WERI-Rb-1 (cell line): ENCODE measurements around the gene MSH6.

Experiments
- DNase-seq: peaks from one replicate; pipeline ENCODE4 v3.0.0-alpha.2; 2020
- H3K27ac ChIP-seq: fragments of 250-450 bp; sonication (Bioruptor Pico); 2 replicates; pipeline ENCODE4 v1.5.1; 2020; ENCODE audit warnings: mild to moderate bottlenecking, moderate library complexity
- H3K27me3 ChIP-seq: fragments of 250-450 bp; sonication (Bioruptor Pico); 2 replicates; pipeline ENCODE4 v1.5.1; 2021; ENCODE audit warnings: mild to moderate bottlenecking, low read depth, moderate library complexity; ENCODE audit not compliant: insufficient read depth, severe bottlenecking
- H3K36me3 ChIP-seq: fragments of 250-450 bp; sonication (Bioruptor Pico); 2 replicates; pipeline ENCODE4 v1.5.1; 2020; ENCODE audit warnings: mild to moderate bottlenecking, moderate library complexity
- H3K4me3 ChIP-seq: 2 replicates; pipeline ENCODE4 v1.5.1; 2011; ENCODE audit warnings: low read depth, mild to moderate bottlenecking, control low read depth, low read length
- H3K9me3 ChIP-seq: fragments of 250-450 bp; sonication (Bioruptor Pico); 2 replicates; pipeline ENCODE4 v1.5.1; 2021; ENCODE audit warnings: mild to moderate bottlenecking, moderate library complexity; ENCODE audit not compliant: severe bottlenecking
- TF ChIP-seq, protein P1 (sequence below): IDR thresholded peaks from 2 replicates; pipeline ENCODE4 v1.5.1; 2011; ENCODE audit warnings: low read depth, mild to moderate bottlenecking, control low read depth, inconsistent platforms, low read length

The MSH6 gene

DNA sequence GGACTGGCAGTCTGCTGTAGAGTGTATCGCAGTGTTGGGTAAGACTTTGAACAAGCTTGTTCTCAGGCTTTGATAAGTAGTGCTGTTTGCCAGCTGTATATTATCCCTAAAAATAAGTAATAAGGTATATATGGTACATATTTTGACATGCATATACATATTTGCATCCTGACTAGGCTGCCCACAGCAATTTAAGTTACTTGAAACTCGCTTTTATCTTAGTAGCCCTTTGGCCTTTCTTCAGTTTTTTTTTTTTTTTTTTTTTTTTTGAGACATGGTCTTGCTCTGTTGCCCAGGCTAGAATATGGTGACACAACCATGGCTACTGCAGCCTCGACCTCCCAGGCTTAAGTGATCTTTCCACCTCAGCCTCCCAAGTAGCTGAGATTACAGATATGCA, 18.2 kb downstream of the MSH6 start:
- no peak for DNase-seq
- TF ChIP-seq, protein P1, sequence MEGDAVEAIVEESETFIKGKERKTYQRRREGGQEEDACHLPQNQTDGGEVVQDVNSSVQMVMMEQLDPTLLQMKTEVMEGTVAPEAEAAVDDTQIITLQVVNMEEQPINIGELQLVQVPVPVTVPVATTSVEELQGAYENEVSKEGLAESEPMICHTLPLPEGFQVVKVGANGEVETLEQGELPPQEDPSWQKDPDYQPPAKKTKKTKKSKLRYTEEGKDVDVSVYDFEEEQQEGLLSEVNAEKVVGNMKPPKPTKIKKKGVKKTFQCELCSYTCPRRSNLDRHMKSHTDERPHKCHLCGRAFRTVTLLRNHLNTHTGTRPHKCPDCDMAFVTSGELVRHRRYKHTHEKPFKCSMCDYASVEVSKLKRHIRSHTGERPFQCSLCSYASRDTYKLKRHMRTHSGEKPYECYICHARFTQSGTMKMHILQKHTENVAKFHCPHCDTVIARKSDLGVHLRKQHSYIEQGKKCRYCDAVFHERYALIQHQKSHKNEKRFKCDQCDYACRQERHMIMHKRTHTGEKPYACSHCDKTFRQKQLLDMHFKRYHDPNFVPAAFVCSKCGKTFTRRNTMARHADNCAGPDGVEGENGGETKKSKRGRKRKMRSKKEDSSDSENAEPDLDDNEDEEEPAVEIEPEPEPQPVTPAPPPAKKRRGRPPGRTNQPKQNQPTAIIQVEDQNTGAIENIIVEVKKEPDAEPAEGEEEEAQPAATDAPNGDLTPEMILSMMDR, result no peak
- peaks cover 100% of the 10 kb centered on the region for H3K36me3 ChIP-seq
- H3K27me3 ChIP-seq, result no peaks in the 10 kb centered on the region
- H3K9me3 ChIP-seq, result peaks cover 6% of the 10 kb centered on the region
- H3K4me3 ChIP-seq, result no peak overlapping the region
- H3K27ac ChIP-seq, result no peak overlapping the region

DNA sequence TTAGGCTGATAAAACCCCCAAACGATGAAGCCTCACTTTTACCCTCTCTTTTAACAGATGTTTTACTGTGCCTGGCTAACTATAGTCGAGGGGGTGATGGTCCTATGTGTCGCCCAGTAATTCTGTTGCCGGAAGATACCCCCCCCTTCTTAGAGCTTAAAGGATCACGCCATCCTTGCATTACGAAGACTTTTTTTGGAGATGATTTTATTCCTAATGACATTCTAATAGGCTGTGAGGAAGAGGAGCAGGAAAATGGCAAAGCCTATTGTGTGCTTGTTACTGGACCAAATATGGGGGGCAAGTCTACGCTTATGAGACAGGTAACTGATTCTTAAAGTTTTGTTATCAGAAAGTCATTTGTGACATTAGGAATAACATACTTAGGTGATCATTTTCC, 20.4 kb downstream of the MSH6 start:
- TF ChIP-seq, protein P1, result no peak
- no peak overlapping the region for H3K27ac ChIP-seq
- H3K9me3 ChIP-seq, result peaks cover 6% of the 10 kb centered on the region
- no peaks in the 10 kb centered on the region for H3K27me3 ChIP-seq
- peaks cover 100% of the 10 kb centered on the region for H3K36me3 ChIP-seq
- H3K4me3 ChIP-seq, result no peak overlapping the region
- DNase-seq, result no peak

DNA sequence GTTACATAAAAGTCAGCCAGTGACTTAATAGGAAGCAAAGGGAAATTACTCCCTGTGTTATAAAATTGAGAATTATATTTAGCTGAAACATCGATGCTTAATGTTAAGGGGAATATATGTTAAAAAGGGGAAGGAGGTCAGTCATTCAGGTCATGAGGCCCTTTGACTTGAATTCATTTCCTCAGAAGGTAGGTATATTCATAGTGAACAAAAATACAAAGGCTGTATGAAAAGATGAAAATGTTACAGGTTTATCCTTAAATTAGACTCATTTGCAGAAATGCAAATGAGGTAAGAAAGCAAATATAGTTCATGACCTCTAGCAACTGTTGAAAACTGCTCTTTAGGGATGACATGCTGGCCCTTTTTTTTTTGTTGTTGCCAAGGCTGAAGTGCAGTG, 20.8 kb downstream of the MSH6 start:
- H3K27me3 ChIP-seq, result no peaks in the 10 kb centered on the region
- no peak for DNase-seq
- TF ChIP-seq, protein P1, result no peak
- no peak overlapping the region for H3K27ac ChIP-seq
- H3K4me3 ChIP-seq, result no peak overlapping the region
- H3K36me3 ChIP-seq, result peaks cover 100% of the 10 kb centered on the region
- H3K9me3 ChIP-seq, result peaks cover 6% of the 10 kb centered on the region

DNA sequence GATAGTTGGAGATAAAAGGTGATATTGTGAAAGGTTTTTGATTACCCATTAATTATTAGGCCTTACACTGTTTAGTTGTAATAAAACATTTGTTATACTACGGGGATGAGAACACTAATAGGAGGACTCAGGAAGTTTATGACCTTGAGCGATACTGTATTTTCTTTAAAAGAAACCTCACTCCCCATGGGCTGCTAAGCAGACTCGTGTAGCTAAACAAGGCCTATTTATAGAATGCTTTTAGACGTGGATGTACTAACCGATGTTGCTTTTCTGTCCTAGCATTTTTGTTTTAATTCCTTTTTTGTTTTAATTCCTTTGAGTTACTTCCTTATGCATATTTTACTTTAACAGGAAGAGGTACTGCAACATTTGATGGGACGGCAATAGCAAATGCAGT, 22.9 kb downstream of the MSH6 start:
- Histone ChIP-seq H3K9me3 (peaks cover 6% of the 10 kb centered on the region), H3K27ac (no peak overlapping the region), H3K36me3 (peaks cover 96% of the 10 kb centered on the region), H3K4me3 (no peak overlapping the region), H3K27me3 (no peaks in the 10 kb centered on the region)
- TF ChIP-seq, protein P1, result no peak
- no peak for DNase-seq

GRCh38 chr2:47808614-47809013, 25.7 kb downstream of the MSH6 start:
- Histone ChIP-seq H3K9me3 (no peaks in the 10 kb centered on the region), H3K4me3 (no peak overlapping the region), H3K27ac (no peak overlapping the region), H3K36me3 (peaks cover 91% of the 10 kb centered on the region), H3K27me3 (no peaks in the 10 kb centered on the region)
- TF ChIP-seq, protein P1, result no peak
- DNase-seq, result no peak

GRCh38 chr2:47809903-47810302, 27.0 kb downstream of the MSH6 start:
- Histone ChIP-seq H3K27ac (no peak overlapping the region), H3K36me3 (peaks cover 88% of the 10 kb centered on the region), H3K4me3 (no peak overlapping the region), H3K27me3 (no peaks in the 10 kb centered on the region), H3K9me3 (no peaks in the 10 kb centered on the region)
- TF ChIP-seq, protein P1, result no peak
- no peak for DNase-seq
